D721Med (cell line): ENCODE data around the gene DDX60.
"Not testable (repeated sequence)": the region's sequence is repeated elsewhere in the genome, so short reads cannot be mapped to it uniquely, and the experiment has no call there.

Source experiments
- DNase-seq: peaks from one replicate; pipeline ENCODE4 v3.0.0; 2011; ENCODE audit warnings: low spot score; ENCODE audit not compliant: insufficient read length
- FAIRE-seq: peaks from 2 replicates; lab custom pipeline; 2011; peaks lifted over from hg19 to GRCh38; lab: Jason Lieb, UNC
- CTCF ChIP-seq: IDR thresholded peaks from 2 replicates; pipeline ENCODE4 v1.5.1; 2012; ENCODE audit warnings: mild to moderate bottlenecking, control low read depth; ENCODE audit not compliant: insufficient read depth; ENCODE audit errors: missing control alignments

DDX60 gene

DNA sequence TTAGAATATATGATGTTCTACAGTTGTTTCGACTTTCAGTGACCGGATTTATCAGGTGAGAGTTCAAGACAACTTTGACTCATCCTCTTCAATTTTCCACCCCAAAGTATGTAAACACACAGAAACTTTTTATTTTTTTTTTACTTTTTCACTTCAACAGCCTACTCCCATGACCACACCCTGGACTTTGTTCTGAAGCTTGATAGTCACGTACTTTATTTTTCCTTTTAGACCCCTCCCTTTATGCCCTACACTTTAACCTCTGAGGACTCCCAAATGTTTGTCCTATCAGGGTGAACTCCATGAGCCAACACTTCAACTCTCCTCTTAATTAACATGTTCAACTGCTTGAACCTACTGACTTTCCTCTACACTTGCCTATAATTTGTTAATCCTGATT, 2.5 kb upstream of the DDX60 start:
- no peak for DNase-seq
- FAIRE-seq = no peak
- no peak for TF ChIP-seq CTCF

DNA sequence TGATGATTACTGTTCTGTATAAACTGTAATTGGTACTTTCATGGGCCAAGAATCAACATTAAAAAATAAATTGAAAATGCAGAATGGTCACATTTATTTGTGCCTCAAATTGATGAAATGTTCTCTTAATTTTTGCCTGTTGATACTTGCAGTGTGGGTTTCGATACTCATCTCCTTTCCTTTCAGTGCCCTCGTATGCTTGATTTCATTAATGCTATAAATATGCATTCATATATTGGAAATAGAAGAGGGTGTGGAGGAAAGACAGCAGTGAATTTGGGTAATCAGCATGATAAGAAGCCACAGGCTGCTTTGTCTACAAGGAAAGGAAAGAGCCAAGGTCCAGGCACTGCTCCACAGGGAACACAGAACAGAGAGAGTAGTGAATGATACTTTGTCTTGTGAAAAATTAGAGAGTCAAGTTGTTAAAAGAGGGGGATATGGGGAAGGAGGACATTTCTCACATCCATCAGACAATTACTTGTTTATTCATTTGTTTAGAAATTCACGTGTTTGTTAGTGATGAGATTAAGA, 1.0 kb upstream of the DDX60 start:
- FAIRE-seq (no peak), DNase-seq (no peak)
- TF ChIP-seq CTCF = no peak

DNA sequence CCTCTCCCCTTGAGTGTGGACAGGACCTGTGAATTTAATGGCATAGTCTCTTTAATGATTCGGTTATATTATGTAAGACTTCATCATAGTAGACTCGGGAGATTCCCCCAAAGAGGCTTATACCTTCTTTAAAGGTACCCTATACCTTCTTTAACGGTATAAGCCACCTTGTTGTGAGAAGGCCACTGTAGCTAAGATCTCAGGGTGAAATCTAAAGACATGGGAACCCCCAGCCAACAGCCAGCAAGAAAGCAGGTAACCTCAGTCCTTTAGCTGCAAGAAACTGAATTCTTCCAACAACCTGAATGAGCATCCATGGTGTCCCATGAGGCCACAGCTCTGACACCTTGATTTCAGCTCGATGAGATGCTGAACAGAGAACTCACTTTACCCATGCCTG, 931 bp downstream of the DDX60 start:
- no peak for FAIRE-seq
- no peak for TF ChIP-seq CTCF
- DNase-seq = no peak

DNA sequence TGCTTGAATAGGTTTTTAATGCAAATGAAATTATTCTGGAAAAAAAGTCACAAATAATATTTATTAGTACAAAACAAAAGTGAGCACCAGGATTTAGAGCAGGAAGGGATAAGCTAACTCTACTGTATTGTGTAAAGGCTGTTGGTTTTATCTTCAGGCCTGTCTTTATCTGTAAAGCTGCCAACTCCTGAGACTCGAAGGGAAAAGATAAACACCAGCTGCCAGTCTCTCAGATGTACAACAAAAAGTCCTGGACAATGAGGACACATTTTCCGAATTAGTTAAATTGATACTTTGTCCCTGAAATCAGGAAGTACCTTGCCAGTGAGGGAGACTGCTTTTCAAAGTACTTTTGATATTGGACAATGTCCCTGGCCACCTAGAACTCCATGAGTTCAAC, 8.8 kb downstream of the DDX60 start:
- TF ChIP-seq CTCF = no peak
- DNase-seq (no peak), FAIRE-seq (no peak)

DNA sequence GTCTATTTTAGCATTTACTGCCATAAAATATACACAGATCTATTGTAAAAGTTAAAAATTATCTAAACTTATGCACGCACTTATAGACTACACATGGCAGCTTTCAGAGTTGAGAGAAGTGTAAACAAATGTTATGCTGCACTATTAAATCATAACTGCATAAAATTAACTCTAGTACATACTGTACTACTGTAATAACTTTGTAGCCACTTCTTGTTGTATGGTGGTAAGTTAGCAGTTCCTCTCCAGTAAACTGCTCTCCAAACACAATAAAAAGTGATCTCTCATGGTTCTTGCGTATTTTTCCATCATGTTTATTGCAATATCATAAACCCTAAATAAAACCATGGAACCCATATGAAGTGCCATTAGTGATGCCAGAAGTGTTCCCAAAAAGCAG, 9.6 kb downstream of the DDX60 start:
- no peak for FAIRE-seq
- no peak for TF ChIP-seq CTCF

DNA sequence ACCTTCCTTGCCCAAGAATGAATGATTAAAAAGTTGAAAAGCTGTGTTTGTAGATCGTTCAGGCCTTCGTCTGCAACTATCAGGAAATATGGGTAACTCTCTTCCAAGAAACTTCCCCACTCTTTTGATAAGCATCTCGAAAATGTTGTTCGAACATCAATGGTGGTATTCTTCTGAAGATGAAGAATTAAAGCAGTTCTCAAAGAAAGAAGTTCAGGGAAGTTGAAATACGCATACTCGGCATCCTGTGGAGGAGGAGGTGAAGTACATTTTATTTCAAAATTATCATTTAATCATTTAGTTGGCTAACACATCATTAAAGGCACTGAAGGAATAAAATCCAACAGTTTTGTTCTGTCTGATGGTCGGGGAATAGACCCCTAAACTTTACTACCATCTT, 12.1 kb downstream of the DDX60 start:
- FAIRE-seq = no peak
- no peak for DNase-seq
- no peak for TF ChIP-seq CTCF

More for the DNA sequence above, 9.6 kb downstream of the DDX60 start:
- no peak for DNase-seq

GRCh38 chr4:168304744-168305459, 13.7 kb downstream of the DDX60 start:
- TF ChIP-seq CTCF = no peak
- FAIRE-seq (no peak), DNase-seq (no peak)

DNA sequence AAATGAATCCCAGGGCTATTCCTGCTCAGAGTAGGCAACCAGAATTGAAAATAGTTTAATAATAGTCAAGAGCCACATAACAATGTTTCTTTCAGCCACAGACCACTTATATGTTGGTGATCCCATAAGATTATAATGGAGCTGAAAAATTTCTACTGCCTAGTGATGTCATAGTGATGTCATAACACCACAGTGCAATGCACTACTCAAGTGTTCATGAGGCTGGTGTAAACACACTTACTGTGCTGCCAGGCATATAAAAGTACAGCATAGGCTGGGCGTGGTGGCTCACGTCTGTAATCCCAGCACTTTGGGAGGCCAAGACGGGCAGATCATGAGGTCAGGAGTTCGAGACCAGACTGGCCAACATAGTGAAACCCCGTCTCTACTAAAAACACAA, 15.1 kb downstream of the DDX60 start:
- not testable (repeated sequence) for DNase-seq, FAIRE-seq
